Osteoblast (primary cell): Measurements from ENCODE around the gene DCUN1D3. TPM values are rescaled to one million over a fixed set of nuclear protein-coding genes. Genes with fewer than 3 reads are reported as not detected.
A peak's percentile ranks its signal among the peaks of the same experiment; 100 is the strongest.

Source experiments
- DNase-seq: peaks from one replicate; pipeline ENCODE4 v3.0.0; 2011; ENCODE audit warnings: low spot score, mixed read lengths; ENCODE audit not compliant: insufficient read length; ENCODE audit errors: missing footprints
- H2AFZ ChIP-seq: 2 replicates; pipeline ENCODE4 v1.6.0; 2011; ENCODE audit warnings: mild to moderate bottlenecking, low read length
- H3K27ac ChIP-seq: 2 replicates; pipeline ENCODE4 v1.5.1; 2011; ENCODE audit warnings: mild to moderate bottlenecking, low read depth, low read length, moderate library complexity
- H3K27me3 ChIP-seq: 2 replicates; pipeline ENCODE4 v1.6.0; 2012; ENCODE audit warnings: mild to moderate bottlenecking, control low read depth, inconsistent platforms, low read length, moderate library complexity; ENCODE audit not compliant: insufficient read depth
- H3K36me3 ChIP-seq: 2 replicates; pipeline ENCODE4 v1.5.1; 2011; ENCODE audit warnings: mild to moderate bottlenecking, low read length, control low read depth, moderate library complexity; ENCODE audit not compliant: insufficient read depth
- H3K4me1 ChIP-seq: 2 replicates; pipeline ENCODE4 v1.5.1; 2011; ENCODE audit warnings: mild to moderate bottlenecking, low read length, control low read depth, moderate library complexity; ENCODE audit not compliant: insufficient read depth
- H3K4me2 ChIP-seq: 2 replicates; pipeline ENCODE4 v1.6.0; 2011; ENCODE audit warnings: mild to moderate bottlenecking, low read length; ENCODE audit not compliant: insufficient read depth
- H3K4me3 ChIP-seq: fragments of 200-600 bp; sonication (generic); 3 replicates; pipeline ENCODE4 v1.5.1; 2012; ENCODE audit warnings: mild to moderate bottlenecking, low read length, inconsistent platforms; ENCODE audit not compliant: insufficient read depth
- H3K79me2 ChIP-seq: 2 replicates; pipeline ENCODE4 v1.6.0; 2012; ENCODE audit warnings: mild to moderate bottlenecking, low read length, control low read depth, inconsistent platforms; ENCODE audit not compliant: insufficient read depth
- H3K9me3 ChIP-seq: 2 replicates; pipeline ENCODE4 v1.5.1; 2011; ENCODE audit warnings: low read depth, low read length, control low read depth
- H4K20me1 ChIP-seq: 2 replicates; pipeline ENCODE4 v1.6.0; 2012; ENCODE audit warnings: mild to moderate bottlenecking, low read length, control low read depth; ENCODE audit not compliant: insufficient read depth
- total RNA-seq: library from RNA; depleted of rRNA; stranded (reverse); fragments of >200 nt; gene quantifications from 2 replicates; pipeline ENCODE4 v1.2.3, GENCODE V29; 2012
- TF ChIP-seq, protein P1 (sequence below): IDR thresholded peaks from 2 replicates; pipeline ENCODE4 v1.5.1; 2011; ENCODE audit warnings: mild to moderate bottlenecking, low read depth, low read length, moderate library complexity; ENCODE audit errors: extremely low read depth

DCUN1D3 gene
- total RNA-seq, 1 donor = 33.7 TPM

GRCh38 chr16:20830372-20830771, 69.8 kb downstream of the DCUN1D3 start:
- no peak for DNase-seq
- Histone ChIP-seq H3K4me1 (no peaks in the 10 kb centered on the region), H3K27ac (no peak overlapping the region), H3K79me2 (no peaks in the 10 kb centered on the region), H3K27me3 (no peaks in the 10 kb centered on the region), H2AFZ (no peak overlapping the region), H3K36me3 (peaks cover 37% of the 10 kb centered on the region), H3K9me3 (no peaks in the 10 kb centered on the region), H3K4me2 (no peak overlapping the region), H4K20me1 (no peaks in the 10 kb centered on the region), H3K4me3 (no peak overlapping the region)
- TF ChIP-seq, protein P1, sequence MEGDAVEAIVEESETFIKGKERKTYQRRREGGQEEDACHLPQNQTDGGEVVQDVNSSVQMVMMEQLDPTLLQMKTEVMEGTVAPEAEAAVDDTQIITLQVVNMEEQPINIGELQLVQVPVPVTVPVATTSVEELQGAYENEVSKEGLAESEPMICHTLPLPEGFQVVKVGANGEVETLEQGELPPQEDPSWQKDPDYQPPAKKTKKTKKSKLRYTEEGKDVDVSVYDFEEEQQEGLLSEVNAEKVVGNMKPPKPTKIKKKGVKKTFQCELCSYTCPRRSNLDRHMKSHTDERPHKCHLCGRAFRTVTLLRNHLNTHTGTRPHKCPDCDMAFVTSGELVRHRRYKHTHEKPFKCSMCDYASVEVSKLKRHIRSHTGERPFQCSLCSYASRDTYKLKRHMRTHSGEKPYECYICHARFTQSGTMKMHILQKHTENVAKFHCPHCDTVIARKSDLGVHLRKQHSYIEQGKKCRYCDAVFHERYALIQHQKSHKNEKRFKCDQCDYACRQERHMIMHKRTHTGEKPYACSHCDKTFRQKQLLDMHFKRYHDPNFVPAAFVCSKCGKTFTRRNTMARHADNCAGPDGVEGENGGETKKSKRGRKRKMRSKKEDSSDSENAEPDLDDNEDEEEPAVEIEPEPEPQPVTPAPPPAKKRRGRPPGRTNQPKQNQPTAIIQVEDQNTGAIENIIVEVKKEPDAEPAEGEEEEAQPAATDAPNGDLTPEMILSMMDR = no peak

DNA sequence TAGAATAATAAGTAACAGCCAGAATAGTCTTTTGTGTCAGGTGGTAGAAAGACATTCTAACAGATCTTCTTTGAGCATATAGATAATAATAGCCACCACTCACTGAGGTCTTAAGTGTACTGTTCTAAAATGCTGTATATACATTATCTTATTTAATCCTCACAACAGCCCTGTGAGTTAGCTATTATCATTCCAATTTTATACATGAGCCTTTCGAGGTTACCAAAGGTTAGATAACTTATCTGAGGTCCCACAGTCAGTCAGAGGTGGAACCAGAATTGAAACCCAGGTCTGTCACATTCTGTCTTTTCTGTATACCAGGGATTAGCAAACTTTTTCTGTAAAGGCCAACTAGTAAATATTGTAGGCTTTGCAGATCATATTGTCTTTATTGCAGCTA, 70.6 kb downstream of the DCUN1D3 start:
- H3K4me2 ChIP-seq = no peak overlapping the region
- H3K9me3 ChIP-seq = no peaks in the 10 kb centered on the region
- H4K20me1 ChIP-seq = no peaks in the 10 kb centered on the region
- H3K27me3 ChIP-seq = no peaks in the 10 kb centered on the region
- peaks cover 37% of the 10 kb centered on the region for H3K36me3 ChIP-seq
- TF ChIP-seq, protein P1 = no peak
- no peaks in the 10 kb centered on the region for H3K79me2 ChIP-seq
- no peak overlapping the region for H3K4me3 ChIP-seq
- DNase-seq = no peak
- H3K27ac ChIP-seq = no peak overlapping the region
- no peak overlapping the region for H2AFZ ChIP-seq
- no peaks in the 10 kb centered on the region for H3K4me1 ChIP-seq

- peaks cover 27% of the 10 kb centered on the region for H3K36me3 ChIP-seq
- H3K4me1 ChIP-seq = no peaks in the 10 kb centered on the region
- DNase-seq = no peak
- no peak overlapping the region for H3K4me3 ChIP-seq
- H3K27ac ChIP-seq = no peak overlapping the region
- TF ChIP-seq, protein P1 = no peak
- H3K79me2 ChIP-seq = no peaks in the 10 kb centered on the region
- H3K27me3 ChIP-seq = no peaks in the 10 kb centered on the region
- no peak overlapping the region for H3K4me2 ChIP-seq
- H2AFZ ChIP-seq = no peak overlapping the region
- H4K20me1 ChIP-seq = no peaks in the 10 kb centered on the region
- no peaks in the 10 kb centered on the region for H3K9me3 ChIP-seq
Measured at GRCh38 chr16:20826039-20826566, 74.1 kb downstream of the DCUN1D3 start.

DNA sequence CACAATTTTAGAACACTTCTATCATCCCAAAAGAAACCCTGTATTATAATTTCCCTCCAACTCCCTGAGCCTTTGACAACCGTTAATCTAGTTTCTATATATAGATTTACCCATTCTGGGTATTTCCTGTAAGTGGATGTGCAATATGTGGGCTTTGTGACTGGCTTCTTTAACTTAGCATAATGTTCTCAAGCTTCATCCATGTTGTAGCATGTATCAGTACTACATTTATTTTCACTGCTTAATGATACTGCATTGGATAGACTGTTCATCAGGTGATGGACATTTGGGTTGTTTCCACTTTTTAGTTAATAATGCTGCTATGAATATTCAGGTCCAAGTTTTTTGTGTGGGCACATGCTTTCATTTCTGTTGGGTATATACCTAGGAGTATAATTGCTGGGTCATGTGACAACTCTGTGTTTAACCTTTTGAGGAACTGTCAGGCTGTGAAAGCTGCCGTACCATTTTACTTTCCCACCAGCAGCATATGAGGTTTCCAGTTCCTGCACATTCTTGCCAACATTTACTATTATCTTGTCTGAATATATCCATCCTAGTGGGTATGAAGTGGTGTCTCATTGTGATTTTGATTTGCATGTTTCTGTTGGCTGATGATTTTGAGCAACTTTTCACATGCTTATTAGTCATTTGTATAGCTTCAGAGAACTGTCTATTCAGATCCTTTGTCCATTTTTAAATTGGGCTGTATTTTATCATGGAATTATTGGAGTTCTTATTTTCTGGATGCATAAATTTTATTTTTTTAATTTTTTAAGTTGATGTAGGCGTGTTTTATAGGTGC, 77.4 kb downstream of the DCUN1D3 start:
- H3K79me2 ChIP-seq = no peaks in the 10 kb centered on the region
- H3K27ac ChIP-seq = no peak overlapping the region
- H3K9me3 ChIP-seq = no peaks in the 10 kb centered on the region
- no peak overlapping the region for H3K4me2 ChIP-seq
- no peaks in the 10 kb centered on the region for H3K4me1 ChIP-seq
- peaks cover 36% of the 10 kb centered on the region for H3K36me3 ChIP-seq
- peak overlapping the region; percentile 10 for H2AFZ ChIP-seq
- DNase-seq = no peak
- TF ChIP-seq, protein P1 = no peak
- H3K27me3 ChIP-seq = no peaks in the 10 kb centered on the region
- no peaks in the 10 kb centered on the region for H4K20me1 ChIP-seq
- H3K4me3 ChIP-seq = no peak overlapping the region
